Dedifferentiated amniotic fluid mesenchymal stem cell (primary cell): ENCODE data around the gene CEP170B.
"Not testable (repeated sequence)": the region's sequence is repeated elsewhere in the genome, so short reads cannot be mapped to it uniquely, and the experiment has no call there.

ENCODE experiments used
- DNase-seq: peaks from one replicate; pipeline ENCODE4 v3.0.0-alpha.2; 2016; ENCODE audit errors: extremely low spot score

The CEP170B gene

GRCh38 chr14:104879201-104879982, 14.3 kb downstream of the CEP170B start:
- no peak for DNase-seq

GRCh38 chr14:104879983-104880565, 15.0 kb downstream of the CEP170B start:
- no peak for DNase-seq

- no peak for DNase-seq
Measured at GRCh38 chr14:104880584-104881210, 15.6 kb downstream of the CEP170B start.

- no peak for DNase-seq
Measured at GRCh38 chr14:104881369-104881979, 16.4 kb downstream of the CEP170B start.

GRCh38 chr14:104882325-104882973, 17.4 kb downstream of the CEP170B start:
- no peak for DNase-seq

GRCh38 chr14:104882991-104883660, 18.1 kb downstream of the CEP170B start:
- no peak for DNase-seq

GRCh38 chr14:104883681-104884361, 18.8 kb downstream of the CEP170B start:
- DNase-seq: no peak

GRCh38 chr14:104884381-104884780, 19.3 kb downstream of the CEP170B start:
- not testable (repeated sequence) for DNase-seq

GRCh38 chr14:104885031-104885972, 20.2 kb downstream of the CEP170B start:
- DNase-seq: no peak

GRCh38 chr14:104885973-104886689, 21.1 kb downstream of the CEP170B start:
- DNase-seq: no peak

- no peak for DNase-seq
Measured at GRCh38 chr14:104886690-104887622, 21.9 kb downstream of the CEP170B start.

GRCh38 chr14:104887623-104888488, 22.8 kb downstream of the CEP170B start:
- DNase-seq: no peak

- no peak for DNase-seq
Measured at GRCh38 chr14:104888489-104889374, 23.7 kb downstream of the CEP170B start.

GRCh38 chr14:104889375-104889757, 24.3 kb downstream of the CEP170B start:
- no peak for DNase-seq

- not testable (repeated sequence) for DNase-seq
Measured at GRCh38 chr14:104890292-104890691, 25.2 kb downstream of the CEP170B start.

GRCh38 chr14:104891121-104891551, 26.1 kb downstream of the CEP170B start:
- DNase-seq: no peak
